CD8-positive, alpha-beta memory T cell (primary cell): ENCODE data around the gene RLIM. TPM values are rescaled to one million over a fixed set of nuclear protein-coding genes. Genes with fewer than 3 reads are reported as not detected.

ENCODE experiments used
- CTCF ChIA-PET: fragments of 350-600 bp; sonication (Branson Sonifier 250); formaldehyde crosslinking; loops from one replicate; lab custom pipeline; 2021; ENCODE audit warnings: antibody characterized with exemption; lab: Charles Lee
- POLR2A ChIA-PET: fragments of 350-600 bp; sonication (Branson Sonifier 250); formaldehyde crosslinking; loops from one replicate; lab custom pipeline; 2021; ENCODE audit warnings: antibody characterized with exemption; lab: Charles Lee
- DNase-seq, 5 donors: peaks; one replicate each; pipeline versions ENCODE4 v3.0.0 to v3.0.0-alpha.2; 2020 to 2022; ENCODE audit warnings: mixed read lengths in 1 of 5
- H3K27ac ChIP-seq: one replicate; pipeline ENCODE4 v1.7.0; 2013; ENCODE audit warnings: low read depth, mild to moderate bottlenecking, low read length, moderate library complexity
- H3K27me3 ChIP-seq: 2 replicates; pipeline ENCODE4 v1.7.0; 2013; ENCODE audit warnings: low read length, mild to moderate bottlenecking; ENCODE audit not compliant: insufficient read depth, poor library complexity, severe bottlenecking
- H3K36me3 ChIP-seq: 2 replicates; pipeline ENCODE4 v1.7.0; 2013; ENCODE audit warnings: mild to moderate bottlenecking, low read length, moderate library complexity; ENCODE audit not compliant: insufficient read depth
- H3K4me1 ChIP-seq: 2 replicates; pipeline ENCODE4 v1.7.0; 2013; ENCODE audit warnings: mild to moderate bottlenecking, low read length, moderate library complexity; ENCODE audit not compliant: insufficient read depth
- H3K4me3 ChIP-seq: 2 replicates; pipeline ENCODE4 v1.7.0; 2013; ENCODE audit warnings: mild to moderate bottlenecking, low read length
- H3K9me3 ChIP-seq: 2 replicates; pipeline ENCODE4 v1.7.0; 2013; ENCODE audit warnings: mild to moderate bottlenecking, low read length
- H3K27ac Mint-ChIP-seq, 8 donors: one replicate each; pipeline ENCODE4 v1.8.0; 2020 to 2021; ENCODE audit warnings: mixed read lengths in 8 of 8, mild to moderate bottlenecking in 6 of 8, inconsistent platforms in 3 of 8, moderate library complexity in 3 of 8
- H3K27me3 Mint-ChIP-seq, 2 donors: one replicate each; pipeline ENCODE4 v1.8.0; 2020 to 2021; ENCODE audit warnings: mixed read lengths in 2 of 2, mild to moderate bottlenecking in 1 of 2, moderate library complexity in 1 of 2
- H3K36me3 Mint-ChIP-seq, 3 donors: one replicate each; pipeline ENCODE4 v1.8.0; 2020 to 2021; ENCODE audit warnings: mixed read lengths in 3 of 3, inconsistent platforms in 1 of 3, mild to moderate bottlenecking in 1 of 3
- H3K4me1 Mint-ChIP-seq, 3 donors: one replicate each; pipeline ENCODE4 v1.8.0; 2020 to 2021; ENCODE audit warnings: mixed read lengths in 3 of 3, inconsistent platforms in 1 of 3, mild to moderate bottlenecking in 1 of 3
- H3K4me3 Mint-ChIP-seq, 7 donors: one replicate each; pipeline ENCODE4 v1.8.0; 2020 to 2021; ENCODE audit warnings: mixed read lengths in 7 of 7, mild to moderate bottlenecking in 6 of 7, moderate library complexity in 4 of 7, inconsistent platforms in 2 of 7
- H3K9me3 Mint-ChIP-seq, 5 donors: one replicate each; pipeline ENCODE4 v1.8.0; 2020 to 2022; ENCODE audit warnings: mixed read lengths in 5 of 5, mild to moderate bottlenecking in 3 of 5, moderate library complexity in 2 of 5, inconsistent platforms in 1 of 5
- polyA plus RNA-seq: library from polyadenylated mRNA; unstranded; fragments of 300-500 nt; fragmentation: Illumina TruSeq; gene quantifications from one replicate; pipeline ENCODE4 v1.2.3, GENCODE V29; 2021
- total RNA-seq, 2 experiments: library from RNA; stranded (reverse); gene quantifications; one replicate each; pipeline ENCODE4 v1.2.3, GENCODE V29; 2021

Gene RLIM
- total and polyA plus RNA-seq, 3 experiments from 2014 or later: 5.3 to 35.0 (median 34.0) TPM

DNA sequence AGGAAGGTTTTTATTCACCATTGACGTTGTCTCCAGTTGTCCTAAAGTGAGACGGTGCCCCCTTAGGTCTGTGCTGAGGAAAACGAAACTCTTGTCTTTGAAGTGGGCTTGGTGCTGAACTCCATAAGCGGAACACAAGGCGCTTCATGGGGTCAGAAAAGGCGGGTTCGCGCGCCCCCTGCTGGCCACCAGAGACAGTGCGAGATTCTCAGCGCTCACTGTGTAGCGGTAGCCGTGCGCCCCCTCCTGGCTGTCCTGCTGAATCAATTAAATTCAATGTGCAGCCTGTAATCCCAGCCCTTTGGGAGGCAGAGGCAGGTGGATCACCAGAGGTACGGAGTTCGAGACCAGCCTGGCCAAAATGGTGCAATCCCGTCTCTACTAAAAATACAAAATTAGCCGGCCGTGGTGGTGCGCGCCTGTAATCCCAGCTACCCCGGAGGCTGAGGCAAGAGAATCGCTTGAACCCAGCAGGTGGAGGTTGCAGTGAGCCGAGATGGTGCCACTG is 64.1 kb downstream of the RLIM start:
- H3K4me1 ChIP-seq: no peaks in the 10 kb centered on the region
- DNase-seq: peak; percentile 76 to 85 (median 81)
- Mint-ChIP-seq H3K36me3 (no peaks in the 10 kb centered on the region), H3K9me3 (no peaks in the 10 kb centered on the region), H3K27me3 (peaks cover 0 to 8% of the 10 kb centered on the region in 2 donors), H3K27ac (peak overlapping the region in 7 of 8 donors; percentile 22 to 95 (median 55)), H3K4me3 (peak overlapping the region in 6 of 7 donors; percentile 70 to 87 (median 77)), H3K4me1 (peaks cover 3 to 6% (median 4%) of the 10 kb centered on the region in 3 donors)
- no peaks in the 10 kb centered on the region for H3K9me3 ChIP-seq
- CTCF ChIA-PET: interaction anchor here (0.8 kb wide), 2 partner anchors 9 to 170 kb away, joined by 3 read pairs; no protein-coding TSS in a partner anchor
- H3K4me3 ChIP-seq: no peak overlapping the region
- POLR2A ChIA-PET: no interaction called here
- H3K36me3 ChIP-seq: no peaks in the 10 kb centered on the region
- no peaks in the 10 kb centered on the region for H3K27me3 ChIP-seq
- no peak overlapping the region for H3K27ac ChIP-seq

DNA sequence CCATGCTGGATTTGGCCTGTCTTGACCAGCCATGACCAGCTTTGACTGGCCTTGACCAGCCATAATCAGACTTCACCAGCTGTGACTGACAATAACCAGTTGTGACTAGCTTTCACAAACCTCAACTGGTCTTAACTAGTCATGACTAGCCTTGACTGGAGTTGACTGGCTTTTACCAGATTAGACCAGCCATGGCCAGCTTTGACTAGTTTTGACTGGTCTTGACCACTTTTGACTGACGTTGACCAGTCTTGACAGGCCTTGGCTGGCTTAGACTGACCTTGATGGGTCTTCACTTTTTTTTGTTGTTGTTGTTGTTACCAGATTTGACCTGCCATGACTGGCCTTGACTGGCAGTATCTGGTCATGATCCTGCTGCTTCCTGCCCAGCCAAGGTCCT is 67.4 kb downstream of the RLIM start:
- H3K27ac Mint-ChIP-seq: peak overlapping the region in 1 of 8 donors; percentile 11
- no peaks in the 10 kb centered on the region for H3K4me1 ChIP-seq
- H3K9me3 ChIP-seq: no peaks in the 10 kb centered on the region
- ChIA-PET POLR2A (interaction anchor here (0.6 kb wide), 2 partner anchors 21 to 105 kb away, joined by 3 to 4 read pairs; no protein-coding TSS in a partner anchor), CTCF (interaction anchor here (0.5 to 1.9 kb wide), 3 partner anchors 27 to 1060 kb away, joined by 3 to 4 read pairs (median 3); no protein-coding TSS in a partner anchor)
- H3K36me3 Mint-ChIP-seq: no peaks in the 10 kb centered on the region
- no peaks in the 10 kb centered on the region for H3K9me3 Mint-ChIP-seq
- H3K27me3 ChIP-seq: no peaks in the 10 kb centered on the region
- H3K4me3 Mint-ChIP-seq: no peak overlapping the region
- DNase-seq: no peak
- no peak overlapping the region for H3K4me3 ChIP-seq
- peaks cover 0 to 3% of the 10 kb centered on the region in 2 donors for H3K27me3 Mint-ChIP-seq
- H3K4me1 Mint-ChIP-seq: peaks cover 3 to 6% (median 4%) of the 10 kb centered on the region in 3 donors
- no peaks in the 10 kb centered on the region for H3K36me3 ChIP-seq
- no peak overlapping the region for H3K27ac ChIP-seq

GRCh38 chrX:74545880-74546523 is 68.4 kb downstream of the RLIM start:
- Mint-ChIP-seq H3K27me3 (peaks cover 0 to 3% of the 10 kb centered on the region in 2 donors), H3K4me1 (peaks cover 3 to 6% (median 4%) of the 10 kb centered on the region in 3 donors), H3K27ac (no peak overlapping the region), H3K9me3 (no peaks in the 10 kb centered on the region), H3K4me3 (no peak overlapping the region), H3K36me3 (no peaks in the 10 kb centered on the region)
- H3K27ac ChIP-seq: no peak overlapping the region
- H3K36me3 ChIP-seq: no peaks in the 10 kb centered on the region
- H3K4me3 ChIP-seq: no peak overlapping the region
- DNase-seq: no peak
- H3K27me3 ChIP-seq: no peaks in the 10 kb centered on the region
- POLR2A ChIA-PET: no interaction called here
- no peaks in the 10 kb centered on the region for H3K4me1 ChIP-seq
- CTCF ChIA-PET: interaction anchor here (0.9 to 1.9 kb wide), 2 partner anchors 53 to 163 kb away, joined by 3 to 4 read pairs; no protein-coding TSS in a partner anchor
- no peaks in the 10 kb centered on the region for H3K9me3 ChIP-seq

GRCh38 chrX:74540635-74541249 is 73.7 kb downstream of the RLIM start:
- Histone ChIP-seq H3K36me3 (no peaks in the 10 kb centered on the region), H3K27ac (no peak overlapping the region), H3K4me1 (no peaks in the 10 kb centered on the region), H3K4me3 (no peak overlapping the region), H3K9me3 (no peaks in the 10 kb centered on the region), H3K27me3 (no peaks in the 10 kb centered on the region)
- Mint-ChIP-seq H3K4me3 (no peak overlapping the region), H3K4me1 (peaks cover 0 to 5% (median 1%) of the 10 kb centered on the region in 3 donors), H3K27ac (no peak overlapping the region), H3K36me3 (no peaks in the 10 kb centered on the region), H3K9me3 (no peaks in the 10 kb centered on the region), H3K27me3 (peaks cover 0 to 15% of the 10 kb centered on the region in 2 donors)
- no peak for DNase-seq
- CTCF ChIA-PET: no interaction called here
- POLR2A ChIA-PET: no interaction called here

GRCh38 chrX:74536832-74537371 is 77.5 kb downstream of the RLIM start:
- H3K9me3 ChIP-seq: no peaks in the 10 kb centered on the region
- no peak for DNase-seq
- peak overlapping the region in 5 of 8 donors; percentile 55 to 84 (median 71) for H3K27ac Mint-ChIP-seq
- peaks cover 15 to 23% (median 17%) of the 10 kb centered on the region in 3 donors for H3K4me1 Mint-ChIP-seq
- peaks cover 0 to 16% of the 10 kb centered on the region in 2 donors for H3K27me3 Mint-ChIP-seq
- peaks cover 0 to 3% (median 0%) of the 10 kb centered on the region in 5 donors for H3K9me3 Mint-ChIP-seq
- no peaks in the 10 kb centered on the region for H3K36me3 Mint-ChIP-seq
- no peaks in the 10 kb centered on the region for H3K4me1 ChIP-seq
- POLR2A ChIA-PET: no interaction called here
- no peak overlapping the region for H3K27ac ChIP-seq
- H3K4me3 Mint-ChIP-seq: peak overlapping the region; percentile 82 to 91 (median 86)
- CTCF ChIA-PET: no interaction called here
- peak overlapping the region; percentile 55 for H3K4me3 ChIP-seq
- H3K27me3 ChIP-seq: no peaks in the 10 kb centered on the region
- H3K36me3 ChIP-seq: no peaks in the 10 kb centered on the region

- Mint-ChIP-seq H3K4me3 (peak overlapping the region; percentile 82 to 91 (median 86)), H3K27ac (peak overlapping the region; percentile 71 to 90 (median 85)), H3K36me3 (no peaks in the 10 kb centered on the region), H3K9me3 (peaks cover 0 to 3% (median 0%) of the 10 kb centered on the region in 5 donors), H3K27me3 (peaks cover 0 to 16% of the 10 kb centered on the region in 2 donors), H3K4me1 (peaks cover 15 to 23% (median 17%) of the 10 kb centered on the region in 3 donors)
- Histone ChIP-seq H3K27ac (peak overlapping the region; percentile 24), H3K9me3 (no peaks in the 10 kb centered on the region), H3K27me3 (no peaks in the 10 kb centered on the region), H3K4me3 (peak overlapping the region; percentile 55), H3K36me3 (no peaks in the 10 kb centered on the region), H3K4me1 (no peaks in the 10 kb centered on the region)
- DNase-seq: peak; percentile 8 to 51 (median 15)
- POLR2A ChIA-PET: no interaction called here
- CTCF ChIA-PET: no interaction called here
Observed at GRCh38 chrX:74536152-74536831, 78.1 kb downstream of the RLIM start.

DNA sequence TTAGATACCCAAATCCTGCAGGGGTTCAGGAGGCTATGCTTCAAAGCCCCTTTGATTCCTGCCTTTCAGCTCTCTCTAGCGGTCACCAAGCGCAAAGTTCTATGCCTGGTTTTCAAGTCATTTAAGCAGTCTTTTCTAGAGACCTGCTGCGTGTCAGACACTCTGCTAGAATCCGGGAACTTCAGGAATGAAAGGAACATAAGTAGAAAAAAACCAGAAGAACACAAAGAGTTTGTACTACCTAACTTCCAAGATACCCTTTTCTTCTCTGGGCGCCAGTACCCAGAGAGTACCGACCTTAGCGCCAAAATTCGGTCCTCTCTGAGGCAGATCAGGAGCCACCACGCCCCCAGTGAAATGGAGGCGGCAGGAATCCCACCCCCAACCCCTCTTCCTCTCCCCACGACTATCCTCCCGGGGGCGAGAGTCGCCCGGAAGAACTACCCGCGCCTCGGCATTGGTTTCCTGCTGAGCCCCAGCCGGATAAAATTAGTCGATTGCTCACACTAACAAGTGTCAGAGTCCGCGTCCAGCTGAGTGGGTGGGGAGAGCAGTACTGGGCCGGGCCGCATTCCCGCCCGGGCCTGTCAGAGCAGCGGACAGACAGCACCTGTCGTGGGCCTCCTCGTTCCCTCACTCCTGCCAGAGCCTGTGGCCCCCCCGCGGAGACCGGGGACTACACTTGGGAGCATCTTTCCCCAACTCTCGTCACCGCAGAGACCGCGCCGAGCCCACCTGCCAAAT is 78.8 kb downstream of the RLIM start:
- Histone ChIP-seq H3K4me1 (no peaks in the 10 kb centered on the region), H3K27me3 (no peaks in the 10 kb centered on the region), H3K4me3 (peak overlapping the region; percentile 55), H3K9me3 (no peaks in the 10 kb centered on the region), H3K27ac (peak overlapping the region; percentile 24), H3K36me3 (no peaks in the 10 kb centered on the region)
- CTCF ChIA-PET: no interaction called here
- Mint-ChIP-seq H3K4me3 (peak overlapping the region; percentile 82 to 91 (median 86)), H3K27me3 (peaks cover 0 to 16% of the 10 kb centered on the region in 2 donors), H3K9me3 (peaks cover 0 to 3% (median 0%) of the 10 kb centered on the region in 5 donors), H3K36me3 (no peaks in the 10 kb centered on the region), H3K27ac (peak overlapping the region; percentile 80 to 90 (median 86)), H3K4me1 (peaks cover 15 to 23% (median 17%) of the 10 kb centered on the region in 3 donors)
- peak; percentile 7 to 58 (median 16) for DNase-seq
- POLR2A ChIA-PET: no interaction called here
